Midbrain (tissue), 1 donor: Measurements from ENCODE around the gene GPC1.

Experiments used
- DNase-seq: peaks from one replicate; lab custom pipeline; 2025; lab: John Stamatoyannopoulos, UW

Gene GPC1

DNA sequence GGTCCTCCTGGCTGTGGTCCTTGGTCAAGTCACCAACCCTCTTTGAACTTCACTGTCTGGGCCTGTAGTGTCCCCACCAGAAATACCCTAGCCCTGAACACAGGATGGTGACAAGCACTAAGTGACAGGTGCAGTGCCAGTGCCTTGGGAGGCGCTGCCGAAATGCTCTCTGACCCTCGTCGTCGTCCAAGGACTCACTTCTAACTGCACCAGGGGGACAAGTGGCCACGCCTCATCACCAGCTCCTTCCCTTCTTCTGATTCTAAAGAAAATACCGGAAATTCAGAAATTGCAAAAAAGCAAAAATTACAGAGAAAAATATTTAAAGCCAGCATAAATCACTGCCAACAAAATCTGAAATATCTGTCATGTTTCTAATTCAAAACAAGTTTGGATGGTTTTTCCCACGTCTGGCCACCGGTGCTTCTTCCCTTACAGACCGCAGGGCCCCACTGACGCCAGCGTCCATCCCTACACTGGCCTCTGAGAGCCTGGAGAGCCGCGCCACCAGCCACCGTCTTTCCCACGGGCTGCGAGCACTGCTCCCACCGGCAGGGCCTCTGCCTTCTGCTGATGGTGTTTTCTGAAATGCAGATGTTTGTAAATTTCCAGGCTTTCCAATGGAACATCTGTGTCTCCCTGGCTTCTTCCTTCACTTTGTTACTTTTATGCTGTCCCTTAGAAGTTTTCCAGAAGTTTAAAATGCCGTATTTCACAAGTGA lies 37.4 kb upstream of the GPC1 start:
- DNase-seq, result no peak

DNA sequence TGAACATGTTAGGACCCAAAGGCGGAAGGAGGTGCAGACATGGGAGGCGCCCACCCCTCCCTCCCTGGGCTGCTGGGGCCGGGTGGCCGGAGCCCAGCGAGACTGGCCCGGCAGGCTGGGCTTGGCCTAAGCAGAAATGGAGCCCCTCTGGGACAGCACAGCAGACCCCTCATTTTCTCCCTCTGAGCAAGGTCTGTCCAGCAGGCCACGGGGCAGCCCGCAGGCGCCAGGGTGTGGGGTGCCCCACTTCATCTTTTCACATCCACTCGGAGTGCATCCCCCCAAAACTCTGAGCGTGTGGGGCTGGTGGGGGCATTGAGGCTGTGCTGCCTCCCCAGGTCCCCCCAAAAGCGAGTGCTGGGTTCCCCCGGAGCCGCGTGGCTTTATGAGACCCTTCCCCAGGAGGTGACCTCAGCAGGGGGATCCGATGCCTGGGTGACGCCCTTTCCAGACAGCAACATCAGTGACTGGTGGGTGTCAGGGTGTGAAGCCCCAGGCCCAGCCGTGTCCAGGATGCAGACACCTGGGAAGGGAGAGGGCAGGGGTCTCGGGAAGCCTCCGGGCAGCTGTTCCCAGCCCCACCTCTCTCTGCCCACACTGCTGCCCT lies 36.7 kb upstream of the GPC1 start:
- DNase-seq, result no peak

DNA sequence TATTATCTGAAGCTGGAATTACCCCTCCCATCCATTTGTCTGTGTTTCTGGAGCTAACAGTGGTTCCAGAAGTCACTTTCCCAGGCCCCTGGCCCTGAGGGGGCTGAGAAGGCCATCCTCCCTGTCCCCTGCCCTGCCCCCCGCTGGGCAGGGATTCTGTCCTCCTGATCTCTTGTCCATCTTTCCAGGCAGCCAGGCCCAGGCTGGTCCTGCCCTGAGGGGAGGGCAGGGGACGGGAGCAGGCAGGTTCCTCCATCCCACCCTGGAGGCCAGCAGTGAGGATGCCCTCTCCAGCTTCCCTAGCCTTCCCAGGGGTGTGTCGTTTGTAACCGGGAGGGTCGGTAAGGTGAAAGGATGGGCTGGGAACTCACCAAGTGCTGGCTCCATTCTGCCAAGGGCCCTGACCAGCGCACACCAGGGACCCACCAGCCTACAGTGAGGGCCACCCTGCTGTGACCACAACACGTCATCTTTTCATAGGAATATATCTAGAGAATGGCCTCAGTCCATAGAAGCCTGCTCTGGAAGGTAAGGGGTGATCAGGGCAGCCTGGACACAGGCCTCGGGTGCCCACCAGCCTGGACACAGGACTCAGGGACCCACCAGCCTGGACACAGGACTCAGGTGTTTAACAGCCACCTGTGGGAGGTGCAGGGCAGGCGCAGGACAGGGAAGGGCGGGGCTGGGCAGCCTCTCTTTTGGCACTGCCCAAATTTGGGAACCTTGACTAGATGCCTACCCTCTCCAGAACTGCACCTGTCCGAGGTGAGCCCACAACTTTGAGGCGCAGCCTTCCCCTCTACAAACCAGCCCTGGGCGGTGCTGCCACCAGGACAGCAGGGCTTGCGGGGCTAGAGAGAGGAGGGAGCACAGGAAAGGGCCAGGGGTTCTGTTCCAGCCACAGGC lies 35.8 kb upstream of the GPC1 start:
- DNase-seq, result no peak

DNA sequence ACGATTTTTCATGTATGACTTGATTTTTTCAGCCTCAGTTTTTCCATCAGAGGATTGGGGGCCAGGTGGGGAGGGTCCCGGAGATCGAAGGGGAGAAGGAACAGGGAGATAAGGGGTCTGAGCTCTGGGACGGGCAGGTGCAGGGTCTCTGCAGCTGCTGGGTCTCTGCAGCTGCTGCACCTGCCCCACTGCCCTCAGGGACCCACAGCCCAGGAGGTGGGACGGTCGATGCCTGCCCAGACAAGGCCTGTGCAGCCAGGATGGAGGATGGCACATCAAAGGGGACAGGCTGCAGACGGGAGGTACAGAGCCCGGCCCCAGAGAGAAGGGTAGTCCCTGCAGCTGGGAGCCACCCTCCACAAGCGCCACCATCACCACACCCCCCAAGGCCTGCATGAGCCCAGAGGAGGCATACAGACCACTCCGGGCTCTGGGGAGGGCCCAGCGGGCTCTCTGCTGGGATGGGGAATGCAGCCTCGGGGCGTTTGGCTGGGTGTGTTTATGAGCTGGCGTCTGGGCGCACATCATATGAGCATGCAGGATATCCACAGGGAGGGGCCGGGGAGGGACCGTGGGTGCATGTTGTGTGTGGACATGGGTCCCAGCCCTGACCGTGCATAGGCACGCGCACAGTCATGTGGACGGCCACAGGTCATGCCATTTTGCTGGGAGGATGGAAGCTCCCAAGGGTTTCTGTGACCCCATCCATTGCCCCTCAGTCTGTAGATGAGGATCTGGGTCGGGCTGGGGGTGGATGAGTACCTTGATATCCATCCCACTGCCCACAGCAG lies 34.9 kb upstream of the GPC1 start:
- DNase-seq, result no peak

DNA sequence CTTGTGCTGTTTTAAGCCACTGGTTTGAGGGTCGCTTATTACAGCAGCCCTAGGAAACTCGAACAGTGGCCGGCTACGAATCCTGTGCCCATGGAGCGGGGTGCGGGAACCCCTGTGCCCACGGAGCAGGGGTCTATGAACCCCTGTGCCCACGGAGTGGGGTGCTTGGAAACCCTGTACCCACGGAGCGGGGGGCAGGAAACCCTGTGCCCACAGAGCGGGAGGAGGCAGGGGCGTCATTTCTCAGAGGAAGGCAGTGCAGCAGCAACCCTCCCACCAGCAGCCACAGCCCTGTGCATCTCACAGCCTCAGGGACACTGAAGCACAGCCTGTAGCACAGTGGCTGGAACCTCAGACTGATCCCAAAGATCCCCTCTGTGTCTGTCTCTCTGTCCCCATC lies 34.2 kb upstream of the GPC1 start:
- no peak for DNase-seq

DNA sequence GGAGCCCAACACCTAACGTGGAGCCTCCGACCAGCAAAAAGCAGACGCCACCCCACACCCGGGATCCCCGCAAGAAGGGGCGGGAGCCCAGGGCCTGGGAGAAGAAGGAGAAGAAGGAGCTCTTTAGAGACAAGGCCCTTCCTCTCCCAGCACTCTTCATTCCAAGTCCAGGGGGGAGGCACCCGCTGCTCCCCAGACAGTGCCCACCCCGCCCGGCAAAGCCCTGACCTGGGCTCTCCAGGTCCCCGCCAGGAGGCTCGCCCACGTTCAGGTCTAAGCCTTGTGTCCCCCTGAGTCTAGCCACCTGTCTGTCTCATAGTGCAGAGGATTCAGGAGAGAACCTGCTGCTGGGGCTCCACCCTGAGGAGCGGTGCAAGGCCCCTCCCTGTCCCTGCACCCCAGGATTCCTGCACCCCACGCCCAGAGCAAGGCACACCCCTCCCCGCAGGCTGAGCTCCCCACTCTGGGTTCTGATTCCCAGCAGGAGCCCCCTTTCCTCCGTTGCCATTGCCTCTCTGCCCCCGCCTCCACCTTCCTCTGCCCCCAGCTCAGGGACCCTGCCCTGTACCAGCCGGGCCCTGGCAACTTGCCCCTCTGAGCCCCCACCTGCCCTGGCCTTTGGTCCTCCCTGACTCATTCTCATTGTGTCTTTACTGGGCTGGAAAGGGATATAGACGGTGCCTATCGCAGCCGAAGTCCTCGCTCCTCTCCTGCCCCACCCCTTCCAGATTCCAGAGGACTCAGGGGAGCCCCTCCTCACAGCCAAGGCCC lies 33.5 kb upstream of the GPC1 start:
- no peak for DNase-seq

DNA sequence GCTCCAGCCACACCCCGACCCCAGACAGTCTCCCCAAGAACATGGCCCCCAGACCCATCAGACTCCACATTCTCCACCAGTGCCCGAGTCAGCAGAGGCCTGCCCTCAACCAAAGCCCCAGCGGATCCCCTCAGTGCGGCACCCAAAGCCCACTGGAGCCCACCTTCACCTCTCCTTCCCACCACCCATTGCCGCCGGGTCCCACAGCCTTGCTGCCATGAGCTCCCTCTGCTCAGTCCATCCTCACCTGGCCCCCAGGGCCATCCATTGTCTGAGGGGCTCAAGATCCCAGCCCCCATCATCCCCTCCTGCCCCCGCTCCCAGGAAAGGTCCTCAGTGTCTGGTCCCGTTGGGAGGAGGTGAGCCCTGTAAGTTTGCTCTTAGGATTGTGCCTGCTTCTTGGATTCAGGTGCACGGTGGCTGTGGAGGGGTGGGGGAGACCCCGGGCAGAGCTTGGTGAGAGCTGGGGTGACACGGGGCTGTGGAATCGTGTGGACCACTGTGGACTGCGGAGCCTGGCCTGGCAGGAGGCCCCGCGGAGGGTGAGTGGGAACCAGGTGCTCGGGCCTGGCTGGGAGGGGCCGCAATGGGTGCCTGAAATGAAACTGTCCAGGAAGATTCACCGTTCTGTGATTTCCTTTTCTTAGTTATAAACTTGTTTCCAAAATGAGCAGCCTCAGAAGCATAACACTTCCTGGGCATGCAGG lies 32.7 kb upstream of the GPC1 start:
- DNase-seq, result no peak

DNA sequence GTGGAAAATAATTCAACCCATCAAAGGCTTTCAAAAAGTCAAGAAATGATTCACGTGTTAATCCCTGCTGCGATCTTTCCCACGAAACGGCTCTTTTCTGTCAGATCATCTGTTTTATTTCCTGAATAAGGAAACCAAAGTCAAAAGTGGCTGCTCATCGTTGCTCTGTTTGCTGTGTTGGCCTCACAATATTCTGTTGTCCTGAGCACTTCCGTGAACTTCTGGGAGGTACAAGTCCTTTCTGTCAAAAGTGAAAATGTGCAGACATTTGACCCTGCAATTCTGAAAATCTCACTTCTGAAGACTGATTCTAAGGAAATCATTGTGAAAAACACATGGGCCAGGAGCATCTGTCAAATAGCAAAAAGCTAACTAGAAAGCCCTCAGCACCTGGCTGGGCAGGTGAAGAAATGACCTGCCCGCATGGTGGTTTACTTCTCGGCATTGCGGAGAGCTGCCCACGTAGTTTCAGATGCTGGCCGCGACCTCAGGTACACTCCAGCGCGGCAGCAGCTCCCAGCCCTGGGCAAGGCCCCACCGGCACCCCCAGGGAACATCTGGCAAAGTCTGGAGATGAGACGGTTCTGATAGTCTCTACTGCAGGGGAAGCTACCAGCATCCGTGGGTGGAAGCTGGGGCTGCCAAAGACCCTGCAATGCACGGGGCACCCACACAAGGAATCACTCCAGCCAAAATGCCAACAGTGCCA lies 31.9 kb upstream of the GPC1 start:
- DNase-seq, result no peak

DNA sequence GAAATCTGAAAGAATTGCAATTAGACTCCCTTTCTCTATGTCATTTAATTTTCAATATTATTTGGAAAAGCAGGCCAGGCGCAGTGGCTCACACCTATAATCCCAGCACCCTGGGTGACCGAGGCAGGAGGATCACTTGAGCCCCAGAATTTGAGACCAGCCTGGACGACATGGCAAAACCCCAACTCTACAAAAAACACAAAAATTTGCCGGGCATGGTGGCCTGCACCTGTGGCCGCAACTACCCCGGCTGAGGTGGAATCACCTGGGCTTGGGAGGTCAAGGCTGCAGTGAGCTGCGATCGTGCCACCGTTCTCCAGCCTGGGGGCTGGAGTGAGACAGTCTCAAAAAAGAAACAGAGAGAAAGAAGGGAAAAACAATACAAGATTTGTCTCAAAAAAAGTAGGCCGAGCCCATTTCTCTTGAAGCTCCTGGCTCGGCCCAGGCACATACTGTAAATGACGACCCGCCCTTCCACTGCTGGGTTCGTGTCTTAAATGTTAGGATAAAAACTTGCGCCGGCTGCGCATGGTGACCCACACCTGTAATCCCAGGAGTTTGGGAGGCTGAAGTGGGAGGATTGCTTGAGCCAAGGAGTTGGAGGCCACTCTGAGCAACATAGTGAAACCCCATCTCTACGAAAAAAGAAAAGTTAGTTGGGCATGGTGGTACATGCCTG lies 31.1 kb upstream of the GPC1 start:
- no peak for DNase-seq

DNA sequence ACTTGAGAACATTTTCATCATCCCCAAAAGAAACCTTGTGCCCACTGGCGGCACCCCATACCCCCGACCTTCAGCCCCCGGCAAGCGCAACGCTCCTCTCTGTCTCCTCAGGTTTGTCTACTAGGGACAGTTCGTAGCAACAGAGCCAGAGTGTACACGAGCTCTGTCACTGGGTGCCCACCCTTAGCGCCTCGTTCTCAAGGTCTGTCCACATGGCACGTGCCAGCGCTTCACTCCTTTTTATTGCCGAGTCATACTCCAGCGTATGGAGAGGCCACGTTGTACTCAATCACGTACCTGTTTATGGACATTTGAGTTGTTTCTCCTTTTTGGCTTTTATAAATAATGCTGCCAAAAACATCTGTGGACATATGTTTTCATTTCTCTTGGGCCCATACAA lies 30.3 kb upstream of the GPC1 start:
- no peak for DNase-seq

DNA sequence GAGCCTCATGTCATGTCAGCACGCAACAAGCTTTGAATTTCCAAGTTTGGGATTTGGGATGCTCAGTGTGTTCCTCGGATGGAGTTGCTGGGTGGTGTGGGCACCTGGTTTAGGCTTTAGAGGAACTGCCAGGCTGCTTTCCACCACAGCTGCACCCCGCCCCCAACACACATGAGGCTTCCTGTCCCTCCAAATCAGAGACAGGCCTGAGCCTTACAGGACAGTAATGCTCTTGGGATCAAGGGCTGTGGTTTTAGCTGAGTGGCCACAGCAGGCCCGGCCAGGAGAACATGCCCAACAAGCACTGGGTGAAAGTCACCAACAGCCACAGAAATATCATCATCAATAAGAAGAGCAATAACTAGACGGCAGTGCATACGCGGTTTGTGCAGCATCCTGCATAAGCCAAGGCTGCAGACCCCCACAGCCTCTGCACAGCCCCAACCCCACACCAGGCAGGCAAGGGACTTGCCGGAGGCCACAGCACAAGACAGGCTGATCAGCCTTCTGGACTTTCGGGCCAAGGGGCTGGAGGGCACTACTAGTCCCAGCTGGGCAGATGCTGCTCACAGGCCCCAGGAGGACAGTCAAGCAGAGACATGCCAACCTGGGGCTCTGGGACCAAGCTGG lies 29.7 kb upstream of the GPC1 start:
- DNase-seq, result no peak

DNA sequence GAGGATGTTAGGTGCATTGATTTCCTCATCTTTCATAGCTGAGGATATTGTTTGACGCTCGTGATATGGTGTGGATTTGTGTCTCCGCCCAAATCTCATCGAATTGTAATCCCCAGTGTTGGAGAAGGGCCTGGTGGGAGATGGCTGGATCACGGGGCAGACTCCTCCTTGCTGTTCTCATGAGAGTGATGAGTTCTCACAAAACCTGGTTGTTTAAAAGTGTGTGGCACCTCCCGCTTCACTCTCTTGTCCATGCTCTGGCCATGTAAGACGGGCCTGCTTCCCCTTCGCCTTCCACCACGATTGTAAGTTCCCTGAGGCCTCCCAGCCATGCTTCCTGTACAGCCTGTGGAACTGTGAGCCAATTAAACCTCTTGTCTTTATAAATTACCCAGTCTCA lies 28.4 kb upstream of the GPC1 start:
- DNase-seq, result no peak

DNA sequence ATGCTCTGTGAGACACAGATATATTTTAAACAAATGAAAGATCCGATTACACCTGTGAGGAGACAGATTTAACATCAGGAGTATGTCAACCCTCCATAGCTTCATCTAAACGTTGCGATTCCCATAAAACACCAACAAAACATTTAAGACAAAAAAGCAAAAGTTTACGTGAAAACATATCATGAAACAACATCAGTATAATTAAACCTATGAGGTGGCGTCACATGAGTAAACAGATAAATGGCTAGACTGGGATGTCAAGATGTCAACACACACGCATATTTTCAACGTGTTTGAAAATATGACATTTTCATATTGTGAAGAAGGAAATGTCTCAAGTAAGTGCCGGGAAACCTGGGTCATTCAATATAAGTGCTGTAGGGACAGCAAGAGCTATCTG lies 25.5 kb upstream of the GPC1 start:
- no peak for DNase-seq

DNA sequence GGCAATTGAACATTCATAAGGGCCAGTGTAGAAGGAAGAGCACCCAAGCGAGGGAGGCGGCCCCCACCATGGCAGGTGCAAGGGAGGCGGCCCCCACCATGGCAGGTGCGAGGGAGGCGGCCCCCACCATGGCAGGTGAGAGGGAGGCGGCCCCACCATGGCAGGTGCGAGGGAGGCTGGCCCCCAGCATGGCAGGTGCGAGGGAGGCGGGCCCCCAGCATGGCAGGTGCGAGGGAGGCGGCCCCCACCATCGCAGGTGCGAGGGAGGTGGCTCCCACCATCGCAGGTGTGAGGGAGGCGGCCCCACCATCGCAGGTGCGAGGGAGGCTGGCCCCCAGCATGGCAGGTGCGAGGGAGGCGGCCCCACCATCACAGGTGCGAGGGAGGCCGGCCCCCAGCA lies 24.7 kb upstream of the GPC1 start:
- DNase-seq, result no peak

DNA sequence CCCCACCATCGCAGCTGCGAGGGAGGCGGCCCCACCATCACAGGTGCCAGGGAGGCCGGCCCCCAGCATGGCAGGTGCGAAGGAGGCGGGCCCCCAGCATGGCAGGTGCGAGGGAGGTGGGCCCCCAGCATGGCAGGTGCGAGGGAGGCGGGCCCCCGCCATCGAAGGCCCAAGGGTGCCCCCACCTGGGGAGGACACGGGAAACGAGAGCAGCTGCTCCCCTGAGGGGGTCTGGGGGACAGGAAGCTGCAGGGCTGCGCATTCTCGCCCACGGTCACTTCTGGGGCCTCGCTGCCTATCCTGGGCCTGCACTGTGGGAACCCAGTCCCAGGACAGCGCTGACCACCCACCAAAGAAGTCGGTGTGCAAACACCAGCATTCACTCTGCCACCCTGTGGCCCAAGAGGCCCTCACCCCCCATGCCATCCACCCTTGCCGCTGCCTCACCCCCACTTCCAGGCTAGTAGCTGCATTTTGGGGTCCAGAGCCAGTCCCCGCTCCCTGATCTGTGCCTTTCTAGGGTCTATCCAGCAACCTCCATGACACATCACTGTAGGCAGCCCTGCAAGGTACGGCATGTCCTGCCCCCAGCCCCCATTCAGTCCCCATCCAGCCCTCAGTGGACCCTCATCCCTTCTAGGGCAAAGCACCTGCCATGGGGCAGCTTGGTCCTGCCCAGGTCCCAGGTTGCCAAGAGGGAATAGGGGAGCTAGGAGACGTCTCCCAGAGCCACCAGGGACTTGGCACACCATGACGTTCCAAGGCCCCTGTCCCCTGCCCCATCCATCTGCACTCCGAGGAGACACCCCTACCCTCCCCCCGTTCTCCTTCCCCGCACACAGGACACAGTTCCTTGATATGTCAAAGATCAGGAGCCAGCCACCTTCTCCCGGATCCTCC lies 24.0 kb upstream of the GPC1 start:
- no peak for DNase-seq

DNA sequence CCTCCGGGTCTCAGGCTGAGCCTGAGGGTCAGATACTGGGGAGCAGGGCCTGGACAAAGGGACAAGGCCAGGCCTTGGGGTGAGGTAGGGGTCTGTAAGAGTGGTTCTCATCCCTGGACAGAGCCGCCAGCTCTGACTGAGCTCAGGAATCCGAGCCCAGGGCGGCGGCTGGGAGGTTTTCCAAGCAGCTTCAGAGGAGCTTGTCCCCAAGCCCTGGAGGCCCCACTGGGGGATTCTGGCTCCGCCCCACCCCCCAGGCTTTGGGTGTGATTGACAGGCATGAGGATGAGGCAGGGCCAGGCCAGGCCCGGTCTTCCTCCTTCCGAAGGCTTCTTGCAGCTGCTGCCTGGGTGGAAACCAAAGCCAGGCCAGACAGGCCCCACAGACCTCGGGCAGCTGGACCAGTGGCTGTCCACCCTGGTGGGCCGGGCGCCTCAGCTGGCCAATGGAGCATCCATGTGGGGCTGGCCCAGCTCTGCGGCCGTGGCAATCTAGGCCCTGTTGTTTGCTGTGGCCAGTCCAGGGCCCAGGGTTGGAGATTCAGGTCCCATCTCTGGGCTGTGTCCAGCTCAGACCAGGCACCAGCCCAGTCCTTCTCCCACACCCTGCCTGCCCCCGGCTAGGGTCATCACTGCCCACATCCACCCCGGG lies 23.1 kb upstream of the GPC1 start:
- DNase-seq, result no peak

DNA sequence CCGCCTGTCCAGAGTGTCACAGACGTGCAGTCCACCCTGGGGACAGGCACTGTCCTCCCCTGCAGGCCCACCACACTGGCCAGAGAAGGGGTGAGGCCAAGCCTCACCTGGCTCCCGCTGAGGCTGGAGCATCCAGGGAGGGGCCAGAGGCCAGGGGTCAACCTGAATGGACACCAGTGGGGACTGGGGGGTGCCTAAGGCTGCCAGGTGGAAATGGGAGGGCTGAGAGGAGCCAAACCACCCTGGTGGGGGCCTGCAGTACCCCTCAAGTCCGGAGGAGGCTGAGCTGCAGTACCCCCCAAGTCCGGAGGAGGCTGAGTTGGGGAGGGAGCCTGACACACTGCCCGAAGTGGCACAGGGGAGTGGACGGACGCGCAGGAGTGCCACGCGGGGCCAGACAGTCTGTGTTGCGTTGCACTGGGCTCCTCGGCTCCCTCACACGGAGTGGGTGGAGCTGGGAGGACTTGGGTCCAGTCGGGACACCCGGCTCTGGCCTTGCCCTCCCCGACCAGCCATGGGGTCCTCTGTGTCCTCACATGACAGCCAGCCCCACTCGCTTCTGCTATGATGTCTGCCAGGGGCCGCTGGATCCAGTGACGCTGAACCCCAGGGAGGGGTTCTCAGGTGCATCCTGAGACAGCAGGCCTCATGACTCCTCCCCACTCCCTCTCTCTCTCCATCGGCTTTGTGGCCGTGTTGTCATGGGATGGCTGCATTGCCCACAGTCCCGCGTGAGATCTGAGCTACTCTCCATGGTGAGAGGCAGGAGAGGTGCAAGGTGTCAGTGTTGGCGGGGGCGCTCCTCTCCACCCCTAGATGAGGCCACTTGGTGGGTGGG lies 22.3 kb upstream of the GPC1 start:
- DNase-seq, result no peak
